Measurements from ENCODE around the gene STPG3.

Gene STPG3

GRCh38 chr9:137267933-137268355 is 16.9 kb downstream of the STPG3 start:
- DNase-seq = no peak

GRCh38 chr9:137268538-137269201 is 17.6 kb downstream of the STPG3 start:
- no peak for DNase-seq

- DNase-seq = no peak
Measured at GRCh38 chr9:137269231-137269772, 18.2 kb downstream of the STPG3 start.

- DNase-seq = peak; percentile 34
Measured at GRCh38 chr9:137270929-137271695, 20.0 kb downstream of the STPG3 start.

- no peak for DNase-seq
Measured at GRCh38 chr9:137271696-137272076, 20.6 kb downstream of the STPG3 start.

- DNase-seq = no peak
Measured at GRCh38 chr9:137272241-137273094, 21.4 kb downstream of the STPG3 start.

- DNase-seq = no peak
Measured at GRCh38 chr9:137273095-137273490, 22.0 kb downstream of the STPG3 start.

GRCh38 chr9:137273611-137274320 is 22.7 kb downstream of the STPG3 start:
- DNase-seq = no peak

- no peak for DNase-seq
Measured at GRCh38 chr9:137275203-137275587, 24.1 kb downstream of the STPG3 start.

GRCh38 chr9:137275588-137276472 is 24.7 kb downstream of the STPG3 start:
- DNase-seq = no peak

- no peak for DNase-seq
Measured at GRCh38 chr9:137276473-137277328, 25.6 kb downstream of the STPG3 start.

- peak; percentile 67 for DNase-seq
Measured at GRCh38 chr9:137277329-137278041, 26.4 kb downstream of the STPG3 start, which contains the start of gene TOR4A. Gene TOR4A, plus strand, starts transcription at chr9:137277726. Its CDS starts 964 bp downstream, at chr9:137278690.

GRCh38 chr9:137278061-137278701 is 27.1 kb downstream of the STPG3 start:
- DNase-seq = no peak

GRCh38 chr9:137278721-137279711 is 27.9 kb downstream of the STPG3 start:
- no peak for DNase-seq

- DNase-seq = no peak
Measured at GRCh38 chr9:137279741-137280473, 28.8 kb downstream of the STPG3 start.

- no peak for DNase-seq
Measured at GRCh38 chr9:137280474-137281344, 29.6 kb downstream of the STPG3 start.

All from stimulated activated CD4-positive, alpha-beta T cell treated with anti-CD3 and anti-CD28 coated beads, Interleukin-15, amount 100 ng/mL, for 24 hours (primary cell).